Lower lobe of right lung (tissue), 2 donors: Measurements from ENCODE around the gene SRCAP. TPM values are rescaled to one million over a fixed set of nuclear protein-coding genes. Genes with fewer than 3 reads are reported as not detected.
A peak's percentile ranks its signal among the peaks of the same experiment; 100 is the strongest.

Experiments
- ATAC-seq, 2 donors: fragments of 200-7000 bp; cut with Tn5 transposase; one replicate each; pipeline ENCODE4 v1.9.1; 2020 to 2022; ENCODE audit warnings: mild to moderate bottlenecking in 2 of 2, moderate library complexity in 2 of 2
- DNase-seq: peaks from one replicate; pipeline ENCODE4 v3.0.0-alpha.2; 2020
- H3K27ac ChIP-seq: fragments of 200-600 bp; one replicate; pipeline ENCODE4 v1.8.0; 2022
- H3K27me3 ChIP-seq: fragments of 200-600 bp; one replicate; pipeline ENCODE4 v1.8.0; 2022; ENCODE audit warnings: low read depth
- H3K36me3 ChIP-seq: fragments of 200-600 bp; one replicate; pipeline ENCODE4 v1.8.0; 2022; ENCODE audit warnings: mild to moderate bottlenecking
- H3K4me1 ChIP-seq: fragments of 200-600 bp; one replicate; pipeline ENCODE4 v1.8.0; 2022
- H3K4me3 ChIP-seq: fragments of 200-600 bp; one replicate; pipeline ENCODE4 v1.8.0; 2022; ENCODE audit warnings: mild to moderate bottlenecking
- H3K9me3 ChIP-seq: fragments of 200-600 bp; one replicate; pipeline ENCODE4 v1.8.0; 2022
- intact Hi-C: fragments of 100-400 bp; cut with DNase I; formaldehyde crosslinking; loops from one replicate; pipeline ENCODE4 v1.11.0; 2022
- total RNA-seq: library from RNA; stranded (reverse); fragmentation: NEBNext Ultra II Directional; extraction: Animal tissue kit (Norgen Biotek cat#: 25700); gene quantifications from one replicate; pipeline ENCODE4 v1.2.1, GENCODE V29; 2021
- TF ChIP-seq, protein P1 (sequence below): fragments of 200-600 bp; IDR thresholded peaks from one replicate; pipeline ENCODE4 v1.8.0; 2022; ENCODE audit warnings: antibody characterized with exemption, mild to moderate bottlenecking
- donor health status: DM: no; HTN: yes; CAD: no; lungs with severe emphysema.

The SRCAP gene
- total RNA-seq, 1 donor from 2014 or later, result 73.8 TPM

- peaks cover 63% of the 10 kb centered on the region for H3K36me3 ChIP-seq
- TF ChIP-seq, protein P1, sequence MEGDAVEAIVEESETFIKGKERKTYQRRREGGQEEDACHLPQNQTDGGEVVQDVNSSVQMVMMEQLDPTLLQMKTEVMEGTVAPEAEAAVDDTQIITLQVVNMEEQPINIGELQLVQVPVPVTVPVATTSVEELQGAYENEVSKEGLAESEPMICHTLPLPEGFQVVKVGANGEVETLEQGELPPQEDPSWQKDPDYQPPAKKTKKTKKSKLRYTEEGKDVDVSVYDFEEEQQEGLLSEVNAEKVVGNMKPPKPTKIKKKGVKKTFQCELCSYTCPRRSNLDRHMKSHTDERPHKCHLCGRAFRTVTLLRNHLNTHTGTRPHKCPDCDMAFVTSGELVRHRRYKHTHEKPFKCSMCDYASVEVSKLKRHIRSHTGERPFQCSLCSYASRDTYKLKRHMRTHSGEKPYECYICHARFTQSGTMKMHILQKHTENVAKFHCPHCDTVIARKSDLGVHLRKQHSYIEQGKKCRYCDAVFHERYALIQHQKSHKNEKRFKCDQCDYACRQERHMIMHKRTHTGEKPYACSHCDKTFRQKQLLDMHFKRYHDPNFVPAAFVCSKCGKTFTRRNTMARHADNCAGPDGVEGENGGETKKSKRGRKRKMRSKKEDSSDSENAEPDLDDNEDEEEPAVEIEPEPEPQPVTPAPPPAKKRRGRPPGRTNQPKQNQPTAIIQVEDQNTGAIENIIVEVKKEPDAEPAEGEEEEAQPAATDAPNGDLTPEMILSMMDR, result no peak
- ATAC-seq, result no peak
- intact Hi-C loops, result no loop called here
- peak overlapping the region; percentile 79 for H3K4me3 ChIP-seq
- no peaks in the 10 kb centered on the region for H3K9me3 ChIP-seq
- H3K4me1 ChIP-seq, result peaks cover 54% of the 10 kb centered on the region
- no peak for DNase-seq
- peak overlapping the region; percentile 98 for H3K27ac ChIP-seq
- H3K27me3 ChIP-seq, result no peaks in the 10 kb centered on the region
These were observed 38.3 kb upstream of the SRCAP start for GRCh38 chr16:30660424-30661261.

DNA sequence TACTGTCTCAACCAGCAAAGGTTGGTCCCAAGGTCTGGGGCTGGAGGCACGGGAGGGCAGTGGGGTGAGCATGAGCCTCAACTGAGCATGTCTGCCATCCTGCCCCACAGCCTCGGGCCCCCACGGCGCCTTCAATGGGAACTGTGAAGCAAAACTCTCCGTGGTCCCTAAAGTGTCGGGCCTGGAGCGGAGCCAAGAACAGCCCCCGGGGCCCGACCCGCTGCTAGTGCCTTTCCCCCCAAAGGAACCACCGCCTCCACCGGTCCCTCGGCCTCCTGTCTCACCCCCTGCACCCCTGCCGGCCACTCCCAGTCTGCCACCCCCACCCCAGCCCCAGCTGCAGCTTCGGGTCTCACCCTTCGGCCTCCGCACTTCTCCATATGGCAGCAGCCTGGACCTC is 36.5 kb upstream of the SRCAP start:
- intact Hi-C loops, result no loop called here
- Histone ChIP-seq H3K27me3 (no peaks in the 10 kb centered on the region), H3K4me3 (no peak overlapping the region), H3K9me3 (no peaks in the 10 kb centered on the region), H3K27ac (no peak overlapping the region), H3K4me1 (peaks cover 43% of the 10 kb centered on the region), H3K36me3 (peaks cover 68% of the 10 kb centered on the region)
- ATAC-seq, result no peak
- no peak for DNase-seq
- TF ChIP-seq, protein P1, result no peak

DNA sequence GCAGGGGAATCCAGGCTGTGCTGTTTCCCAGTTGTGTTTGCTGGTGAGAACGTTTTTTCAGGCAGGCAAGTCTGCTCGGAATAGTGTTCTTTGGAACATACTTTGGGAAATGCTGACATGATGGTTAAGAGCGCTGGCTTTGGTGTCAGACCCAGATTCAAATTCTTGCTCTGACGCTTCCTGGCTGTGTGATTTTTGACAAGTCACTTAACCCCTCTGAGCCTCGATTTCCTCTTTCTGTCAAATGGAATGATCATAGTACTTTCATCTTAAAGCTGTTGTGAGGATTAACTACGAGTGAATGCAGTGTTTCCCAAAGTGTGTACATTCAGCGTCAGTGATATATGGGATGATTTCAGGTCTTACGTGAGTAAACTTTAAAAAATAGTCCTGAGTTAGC is 35.9 kb upstream of the SRCAP start:
- Histone ChIP-seq H3K4me3 (no peak overlapping the region), H3K36me3 (peaks cover 74% of the 10 kb centered on the region), H3K27me3 (no peaks in the 10 kb centered on the region), H3K27ac (no peak overlapping the region), H3K4me1 (peaks cover 41% of the 10 kb centered on the region), H3K9me3 (no peaks in the 10 kb centered on the region)
- TF ChIP-seq, protein P1, result no peak
- no peak for DNase-seq
- ATAC-seq, result no peak
- intact Hi-C loops, result no loop called here

- intact Hi-C loops, result no loop called here
- TF ChIP-seq, protein P1, result no peak
- DNase-seq, result no peak
- no peak for ATAC-seq
- H3K27ac ChIP-seq, result no peak overlapping the region
- H3K4me1 ChIP-seq, result peaks cover 41% of the 10 kb centered on the region
- H3K4me3 ChIP-seq, result no peak overlapping the region
- no peaks in the 10 kb centered on the region for H3K9me3 ChIP-seq
- peaks cover 82% of the 10 kb centered on the region for H3K36me3 ChIP-seq
- H3K27me3 ChIP-seq, result no peaks in the 10 kb centered on the region
These were observed 35.2 kb upstream of the SRCAP start for GRCh38 chr16:30663820-30664219.

- H3K4me3 ChIP-seq, result no peak overlapping the region
- H3K4me1 ChIP-seq, result peaks cover 41% of the 10 kb centered on the region
- ATAC-seq, result no peak
- no peak overlapping the region for H3K27ac ChIP-seq
- no peaks in the 10 kb centered on the region for H3K27me3 ChIP-seq
- DNase-seq, result no peak
- intact Hi-C loops, result no loop called here
- peaks cover 90% of the 10 kb centered on the region for H3K36me3 ChIP-seq
- TF ChIP-seq, protein P1, result no peak
- H3K9me3 ChIP-seq, result no peaks in the 10 kb centered on the region
These were observed 34.3 kb upstream of the SRCAP start for GRCh38 chr16:30664616-30665109.
